Right lobe of liver (tissue), 6 donors: ENCODE results near the gene CCDC38. TPM values are rescaled to one million over a fixed set of nuclear protein-coding genes. Genes with fewer than 3 reads are reported as not detected.
"Not testable (repeated sequence)": the region's sequence is repeated elsewhere in the genome, so short reads cannot be mapped to it uniquely, and the experiment has no call there.

Experiments used
- ATAC-seq, 4 donors: fragments of 200-7000 bp; cut with Tn5 transposase; one replicate each; pipeline ENCODE4 v1.9.1; 2020; ENCODE audit warnings: mild to moderate bottlenecking in 4 of 4, moderate library complexity in 4 of 4
- DNase-seq, 3 donors: peaks; one replicate each; pipeline ENCODE4 v3.0.0-alpha.2; 2020
- H3K27ac ChIP-seq, 3 donors: fragments of 200-600 bp; one replicate each; pipeline ENCODE4 v1.8.0; 2022
- H3K27me3 ChIP-seq, 2 donors: fragments of 200-600 bp; one replicate each; pipeline ENCODE4 v1.8.0; 2022
- H3K36me3 ChIP-seq, 4 donors: fragments of 200-600 bp; sonication (generic) in 1 of 4; one replicate each; pipeline versions ENCODE4 v1.5.1 to v1.8.0; 2017 to 2022; ENCODE audit warnings: control low read depth in 1 of 4
- H3K4me1 ChIP-seq, 4 donors: fragments of 200-600 bp; sonication (generic) in 1 of 4; one replicate each; pipeline versions ENCODE4 v1.5.1 to v1.8.0; 2017 to 2022; ENCODE audit warnings: control low read depth in 1 of 4
- H3K4me3 ChIP-seq, 3 donors: fragments of 200-600 bp; one replicate each; pipeline ENCODE4 v1.8.0; 2022
- H3K9me3 ChIP-seq, 4 donors: fragments of 200-600 bp; sonication (generic) in 1 of 4; one replicate each; pipeline versions ENCODE4 v1.5.1 to v1.8.0; 2017 to 2022; ENCODE audit warnings: control low read depth in 1 of 4
- CTCF ChIP-seq, 4 donors: fragments of 200-600 bp in 3 of 4; fragments of 450-650 bp in 1 of 4; IDR thresholded peaks; one replicate each; pipeline versions ENCODE4 v1.5.1 to v1.8.0; 2016 to 2022; ENCODE audit warnings: antibody characterized with exemption in 4 of 4, mild to moderate bottlenecking in 2 of 4
- POLR2A ChIP-seq: fragments of 450-650 bp; IDR thresholded peaks from one replicate; pipeline ENCODE4 v1.6.1; 2017; ENCODE audit warnings: antibody characterized with exemption, mild to moderate bottlenecking
- WGBS: methylation state at CpG from one replicate; pipeline ENCODE4 v1.1.6; 2018; ENCODE audit warnings: low coverage, low lambda C conversion rate; ENCODE audit not compliant: insufficient coverage; ENCODE audit errors: missing lambda C conversion rate; 5-methylcytosine and 5-hydroxymethylcytosine counted together
- intact Hi-C, 2 donors: fragments of 100-400 bp; cut with DNase I; formaldehyde crosslinking; loops; one replicate each; pipeline versions ENCODE4 v1.11.2 to v1.14.1; 2022
- total RNA-seq, 6 experiments: library from RNA; depleted of rRNA in 2 of 6; stranded (reverse); fragments of >200 nt in 2 of 6; fragmentation: NEBNext Ultra II Directional in 3 of 6; extraction: Animal tissue kit (Norgen Biotek cat#: 25700) in 3 of 6; gene quantifications; one replicate each; pipeline versions ENCODE4 v1.1.0 to v1.2.4, GENCODE V29; 2016 to 2023
- donor health status: DM: no; HTN: yes; CAD: no.
- donor health status: DM: no; HTN: no; CAD: no.
- donor health status: DM: no; HTN: no; CAD: no.
- donor health status: DM: no; HTN: yes; CAD: no.
- donor health status: DM: no; HTN: yes; CAD: no.

Gene CCDC38
- total RNA-seq, 6 experiments from 2014 or later = 0.19 to 1.8 (median 0.89) TPM

GRCh38 chr12:95852133-95852532 lies 90.3 kb downstream of the CCDC38 start:
- 89% methylated on average over 4 of the region's 4 CpGs for WGBS
- H3K27ac ChIP-seq = no peak overlapping the region
- H3K27me3 ChIP-seq = no peaks in the 10 kb centered on the region
- H3K4me1 ChIP-seq = peaks cover 0 to 5% (median 0%) of the 10 kb centered on the region in 4 donors
- no peaks in the 10 kb centered on the region for H3K36me3 ChIP-seq
- ATAC-seq = peak in 1 of 4 donors; percentile 10
- H3K9me3 ChIP-seq = no peaks in the 10 kb centered on the region
- no peak for DNase-seq
- no peak for TF ChIP-seq POLR2A
- no peak for TF ChIP-seq CTCF (IDR thresholded peaks at IDR 0.05)
- intact Hi-C loops = no loop called here
- no peak overlapping the region for H3K4me3 ChIP-seq

GRCh38 chr12:95851606-95852005 lies 90.8 kb downstream of the CCDC38 start:
- intact Hi-C loops = no loop called here
- no peaks in the 10 kb centered on the region for H3K36me3 ChIP-seq
- no peak for ATAC-seq

GRCh38 chr12:95848575-95849388 lies 93.6 kb downstream of the CCDC38 start:
- DNase-seq (peak in 1 of 3 donors; percentile 56), ATAC-seq (peak; percentile 93 to 97 (median 94))
- Histone ChIP-seq H3K27me3 (no peaks in the 10 kb centered on the region), H3K4me3 (peak overlapping the region in 2 of 3 donors; percentile 9 to 12), H3K27ac (peak overlapping the region in 2 of 3 donors; percentile 39 to 50), H3K9me3 (no peaks in the 10 kb centered on the region), H3K4me1 (peaks cover 0 to 5% (median 0%) of the 10 kb centered on the region in 4 donors), H3K36me3 (no peaks in the 10 kb centered on the region)
- WGBS = 32% methylated on average over 8 of the region's 8 CpGs
- intact Hi-C loops = no loop called here
- TF ChIP-seq POLR2A = no peak
- TF ChIP-seq CTCF (IDR thresholded peaks at IDR 0.05) = peak; percentile 37 to 58 (median 52)

More at GRCh38 chr12:95851606-95852005, 90.8 kb downstream of the CCDC38 start:
- 64% methylated on average over 3 of the region's 3 CpGs for WGBS
- Histone ChIP-seq H3K27me3 (no peaks in the 10 kb centered on the region), H3K4me1 (peaks cover 0 to 5% (median 0%) of the 10 kb centered on the region in 4 donors), H3K27ac (no peak overlapping the region), H3K4me3 (no peak overlapping the region), H3K9me3 (no peaks in the 10 kb centered on the region)
- no peak for DNase-seq
- TF ChIP-seq CTCF (IDR thresholded peaks at IDR 0.05) = no peak
- TF ChIP-seq POLR2A = no peak

- WGBS = 96% methylated on average over 5 of the region's 12 CpGs
- peak; percentile 43 to 66 (median 60) for ATAC-seq
These were observed 100.0 kb downstream of the CCDC38 start for GRCh38 chr12:95842426-95842825.

GRCh38 chr12:95838125-95838524 lies 104.3 kb downstream of the CCDC38 start:
- Histone ChIP-seq H3K9me3 (no peaks in the 10 kb centered on the region), H3K4me1 (peaks cover 0 to 21% (median 0%) of the 10 kb centered on the region in 4 donors), H3K27me3 (no peaks in the 10 kb centered on the region), H3K4me3 (no peak overlapping the region), H3K36me3 (no peaks in the 10 kb centered on the region), H3K27ac (peak overlapping the region in 2 of 3 donors; percentile 73 to 75)
- intact Hi-C loops = no loop called here
- peak; percentile 86 to 94 (median 89) for ATAC-seq
- WGBS = 6% methylated on average over 7 of the region's 11 CpGs
- TF ChIP-seq POLR2A (no peak), CTCF (IDR thresholded peaks at IDR 0.05) (no peak)
- peak; percentile 74 to 91 (median 74) for DNase-seq

More at GRCh38 chr12:95842426-95842825, 100.0 kb downstream of the CCDC38 start:
- Histone ChIP-seq H3K27ac (peak overlapping the region in 2 of 3 donors; percentile 56 to 59), H3K4me1 (peaks cover 0 to 14% (median 0%) of the 10 kb centered on the region in 4 donors), H3K4me3 (peak overlapping the region in 1 of 3 donors; percentile 24)
- intact Hi-C loops, H3K36me3 ChIP-seq, DNase-seq, H3K9me3 ChIP-seq, H3K27me3 ChIP-seq: not testable (repeated sequence)
